ENCODE measurements around the gene TOMM5. TPM values are rescaled to one million over a fixed set of nuclear protein-coding genes. Genes with fewer than 3 reads are reported as not detected.

TOMM5 gene
- total RNA-seq, 1 donor = 140 TPM

DNA sequence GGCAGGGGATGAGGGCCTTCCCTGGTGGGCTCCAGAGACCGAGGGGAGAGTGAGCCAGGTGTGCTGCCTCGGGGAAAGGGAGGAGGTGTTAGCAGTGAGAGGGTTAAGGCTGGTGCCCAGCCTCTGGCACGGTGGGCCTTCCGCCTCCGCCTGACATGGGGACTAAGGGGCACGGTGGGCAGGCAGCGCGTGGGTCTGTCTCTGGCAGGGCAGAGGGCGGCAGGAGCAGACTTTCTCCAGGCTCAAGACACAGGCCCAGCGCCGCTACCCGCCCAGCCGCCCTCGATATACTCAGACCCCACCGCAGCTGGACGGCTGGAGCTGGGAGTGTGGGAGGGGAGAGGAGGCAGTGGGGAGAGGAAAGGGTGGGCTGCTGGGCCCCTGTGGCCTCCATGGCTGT is 43.4 kb upstream of the TOMM5 start:
- DNase-seq (ENCODE audit: low read depth) = no peak
- TF ChIP-seq, protein P1, sequence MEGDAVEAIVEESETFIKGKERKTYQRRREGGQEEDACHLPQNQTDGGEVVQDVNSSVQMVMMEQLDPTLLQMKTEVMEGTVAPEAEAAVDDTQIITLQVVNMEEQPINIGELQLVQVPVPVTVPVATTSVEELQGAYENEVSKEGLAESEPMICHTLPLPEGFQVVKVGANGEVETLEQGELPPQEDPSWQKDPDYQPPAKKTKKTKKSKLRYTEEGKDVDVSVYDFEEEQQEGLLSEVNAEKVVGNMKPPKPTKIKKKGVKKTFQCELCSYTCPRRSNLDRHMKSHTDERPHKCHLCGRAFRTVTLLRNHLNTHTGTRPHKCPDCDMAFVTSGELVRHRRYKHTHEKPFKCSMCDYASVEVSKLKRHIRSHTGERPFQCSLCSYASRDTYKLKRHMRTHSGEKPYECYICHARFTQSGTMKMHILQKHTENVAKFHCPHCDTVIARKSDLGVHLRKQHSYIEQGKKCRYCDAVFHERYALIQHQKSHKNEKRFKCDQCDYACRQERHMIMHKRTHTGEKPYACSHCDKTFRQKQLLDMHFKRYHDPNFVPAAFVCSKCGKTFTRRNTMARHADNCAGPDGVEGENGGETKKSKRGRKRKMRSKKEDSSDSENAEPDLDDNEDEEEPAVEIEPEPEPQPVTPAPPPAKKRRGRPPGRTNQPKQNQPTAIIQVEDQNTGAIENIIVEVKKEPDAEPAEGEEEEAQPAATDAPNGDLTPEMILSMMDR (IDR thresholded peaks at IDR 0.05; ENCODE audit: insufficient read depth, low read depth, low read length) = no peak
- no peak overlapping the region for H3K4me3 ChIP-seq (ENCODE audit: low read depth, low read length)

DNA sequence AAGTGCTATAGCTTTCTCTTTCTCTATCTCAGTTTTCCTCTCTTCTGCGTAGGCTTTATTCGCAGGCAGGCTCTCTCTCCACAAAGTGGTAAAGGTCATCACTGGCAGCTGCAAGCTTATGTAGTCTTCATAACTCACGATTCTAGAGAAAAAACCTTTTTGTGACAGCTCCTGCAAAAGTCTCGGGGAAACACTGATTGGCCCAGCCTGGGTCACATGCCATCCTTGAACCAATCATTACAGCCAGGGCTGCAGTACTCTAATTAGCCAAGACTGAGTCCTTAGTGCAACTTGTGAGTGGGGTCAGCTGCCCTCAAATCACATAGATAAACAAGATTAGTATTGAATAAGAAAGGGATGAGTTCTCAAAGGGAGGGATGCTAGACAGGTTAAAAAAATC is 40.1 kb upstream of the TOMM5 start:
- no peak overlapping the region for H3K4me3 ChIP-seq (ENCODE audit: low read depth, low read length)
- TF ChIP-seq, protein P1 (IDR thresholded peaks at IDR 0.05; ENCODE audit: insufficient read depth, low read depth, low read length) = no peak
- DNase-seq (ENCODE audit: low read depth) = no peak

DNA sequence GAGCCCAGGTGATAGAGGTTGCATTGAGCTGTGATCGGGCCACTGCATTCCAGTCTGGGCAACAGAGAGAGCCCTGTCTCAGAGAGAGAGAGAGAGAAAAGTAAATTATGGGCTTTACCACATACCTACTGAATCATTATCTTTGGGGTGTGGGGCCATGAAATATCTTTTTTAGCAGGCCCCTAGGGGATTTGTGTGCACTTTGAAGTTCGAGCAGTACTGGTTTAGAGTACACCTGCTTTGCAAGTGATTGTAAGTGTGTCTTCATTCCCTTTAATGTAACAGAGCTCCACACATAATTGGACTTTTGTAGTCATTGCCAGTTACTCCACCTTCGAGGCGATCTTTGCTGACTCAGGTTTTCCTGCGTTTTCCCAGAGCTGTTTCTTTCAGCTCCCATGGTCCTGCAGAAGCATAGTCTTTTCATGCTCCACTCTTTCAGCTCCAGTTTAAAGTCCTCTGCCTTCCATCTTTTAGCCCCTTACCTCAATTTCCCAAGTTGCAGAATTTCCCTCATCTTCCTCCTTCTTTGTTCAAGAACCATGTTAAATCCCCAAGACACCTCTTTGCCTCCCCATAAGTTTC is 34.4 kb upstream of the TOMM5 start:
- no peak for DNase-seq (ENCODE audit: low read depth)
- TF ChIP-seq, protein P1 (IDR thresholded peaks at IDR 0.05; ENCODE audit: insufficient read depth, low read depth, low read length) = no peak
- no peak overlapping the region for H3K4me3 ChIP-seq (ENCODE audit: low read depth, low read length)

DNA sequence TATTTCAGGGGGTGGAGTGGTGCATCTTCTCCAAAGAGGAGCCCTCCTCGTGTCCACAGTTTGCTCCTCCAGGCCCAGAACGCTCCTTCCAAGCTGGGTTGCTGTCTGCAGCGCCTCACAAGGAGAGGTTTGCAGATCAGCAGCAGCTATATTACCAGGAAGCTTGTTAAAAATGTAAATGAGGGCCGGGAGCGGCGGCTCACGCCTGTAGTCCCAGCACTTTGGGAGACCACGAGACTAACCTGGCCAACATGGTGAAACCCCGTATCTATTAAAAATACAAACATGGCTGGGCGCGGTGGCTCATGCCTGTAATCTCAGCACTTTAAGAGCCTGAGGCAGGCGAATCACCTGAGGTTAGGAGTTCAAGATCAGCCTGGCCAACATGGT is 33.4 kb upstream of the TOMM5 start:
- no peak overlapping the region for H3K4me3 ChIP-seq (ENCODE audit: low read depth, low read length)
- no peak for DNase-seq (ENCODE audit: low read depth)
- TF ChIP-seq, protein P1 (IDR thresholded peaks at IDR 0.05; ENCODE audit: insufficient read depth, low read depth, low read length) = no peak

DNA sequence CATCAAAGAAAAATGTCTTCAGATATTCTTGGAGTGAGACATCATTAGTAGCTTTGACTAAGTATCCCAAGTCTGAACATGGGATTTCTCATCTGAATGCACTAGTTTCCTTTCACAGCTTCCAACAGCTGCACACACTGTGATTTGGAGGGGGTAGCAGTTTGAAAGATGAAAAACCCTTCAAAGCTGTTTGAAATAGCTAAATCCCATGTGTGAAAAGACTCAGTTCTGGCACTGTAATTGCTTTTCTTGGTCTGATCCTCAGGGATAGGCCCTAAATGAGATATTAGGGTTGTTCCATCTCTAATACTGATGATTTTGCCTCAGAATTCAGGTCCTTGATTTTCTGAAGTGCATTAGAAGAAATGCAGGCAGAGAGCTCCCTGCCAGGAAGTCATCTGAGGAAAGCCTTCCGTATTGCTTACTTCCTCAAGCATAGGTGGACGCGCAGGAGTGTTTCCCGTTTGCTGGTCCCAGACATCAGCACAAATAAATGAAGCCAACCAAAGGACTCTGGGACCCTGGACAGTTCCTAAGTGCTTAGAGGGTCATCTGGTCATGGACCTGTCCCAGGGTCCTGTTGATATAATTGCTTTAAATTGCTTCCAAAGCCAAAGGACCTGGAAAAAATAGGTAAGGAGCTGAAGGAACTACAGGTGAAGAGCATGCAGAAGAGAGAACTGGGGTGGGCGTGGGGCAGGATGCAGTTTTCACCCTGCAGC is 32.8 kb upstream of the TOMM5 start:
- DNase-seq (ENCODE audit: low read depth) = no peak
- no peak overlapping the region for H3K4me3 ChIP-seq (ENCODE audit: low read depth, low read length)
- TF ChIP-seq, protein P1 (IDR thresholded peaks at IDR 0.05; ENCODE audit: insufficient read depth, low read depth, low read length) = no peak

DNA sequence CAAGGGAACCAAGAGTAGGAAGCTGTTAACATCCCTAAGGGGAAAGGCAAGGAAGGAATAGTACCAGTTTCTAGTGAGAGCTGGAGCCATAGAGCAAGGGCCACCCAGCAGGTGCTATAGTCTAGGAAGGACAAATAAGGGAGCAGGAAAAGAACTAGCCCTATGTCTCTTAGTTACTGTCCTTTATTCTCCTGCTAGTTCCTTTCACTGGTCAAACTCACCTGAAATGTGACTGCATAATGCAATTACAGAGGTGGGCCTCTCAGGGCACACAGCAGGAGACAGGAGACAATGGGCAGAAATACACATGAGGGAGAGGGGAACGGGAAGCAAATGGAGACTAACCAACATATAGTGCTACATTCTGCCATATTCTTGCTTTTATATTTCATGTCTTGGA is 31.7 kb upstream of the TOMM5 start:
- TF ChIP-seq, protein P1 (IDR thresholded peaks at IDR 0.05; ENCODE audit: insufficient read depth, low read depth, low read length) = no peak
- no peak overlapping the region for H3K4me3 ChIP-seq (ENCODE audit: low read depth, low read length)
- no peak for DNase-seq (ENCODE audit: low read depth)

Measured in fibroblast of villous mesenchyme (primary cell).